ENCODE data around the gene KDM4B.
"Not testable (repeated sequence)": the region's sequence is repeated elsewhere in the genome, so short reads cannot be mapped to it uniquely, and the experiment has no call there.

The KDM4B gene

GRCh38 chr19:5028229-5028886 is 59.4 kb downstream of the KDM4B start:
- DNase-seq: no peak
- intact Hi-C loops (cut with DNase I): no loop called here

- DNase-seq: peak in 3 of 10 donors; percentile 50 to 53 (median 51)
- intact Hi-C loops (cut with DNase I): not testable (repeated sequence)
Observed at GRCh38 chr19:5029596-5029995, 60.7 kb downstream of the KDM4B start.

GRCh38 chr19:5030136-5030820 is 61.4 kb downstream of the KDM4B start:
- no peak for DNase-seq
- intact Hi-C loops (cut with DNase I): loop anchor here (2.0 to 5.0 kb wide), 3 partner anchors 58 to 219 kb away; no protein-coding TSS in a partner anchor

GRCh38 chr19:5030822-5031221 is 61.9 kb downstream of the KDM4B start:
- intact Hi-C loops (cut with DNase I): loop anchor here (1.0 to 5.0 kb wide), 4 partner anchors 59 to 220 kb away; no protein-coding TSS in a partner anchor
- no peak for DNase-seq

GRCh38 chr19:5031231-5032100 is 62.6 kb downstream of the KDM4B start:
- DNase-seq: peak; percentile 78 to 98 (median 92)
- intact Hi-C loops (cut with DNase I): loop anchor here (1.0 to 5.0 kb wide), 4 partner anchors 59 to 221 kb away; no protein-coding TSS in a partner anchor

GRCh38 chr19:5032101-5032967 is 63.4 kb downstream of the KDM4B start:
- DNase-seq: peak in 1 of 10 donors; percentile 84
- intact Hi-C loops (cut with DNase I): loop anchor here (5.0 kb wide), 2 partner anchors 60 to 120 kb away; no protein-coding TSS in a partner anchor

GRCh38 chr19:5035105-5035761 is 66.3 kb downstream of the KDM4B start:
- intact Hi-C loops (cut with DNase I): no loop called here

GRCh38 chr19:5035793-5036697 is 67.1 kb downstream of the KDM4B start:
- intact Hi-C loops (cut with DNase I): no loop called here
- peak; percentile 68 to 98 (median 84) for DNase-seq

More at GRCh38 chr19:5035105-5035761, 66.3 kb downstream of the KDM4B start:
- DNase-seq: no peak

- intact Hi-C loops (cut with DNase I): no loop called here
- DNase-seq: peak; percentile 44 to 96 (median 74)
Observed at GRCh38 chr19:5036698-5037563, 68.0 kb downstream of the KDM4B start.

GRCh38 chr19:5037936-5038335 is 69.0 kb downstream of the KDM4B start:
- peak in 1 of 10 donors; percentile 86 for DNase-seq
- intact Hi-C loops (cut with DNase I): no loop called here

GRCh38 chr19:5038631-5039271 is 69.8 kb downstream of the KDM4B start:
- peak in 1 of 10 donors; percentile 87 for DNase-seq
- intact Hi-C loops (cut with DNase I): no loop called here

- peak in 1 of 10 donors; percentile 75 for DNase-seq
- intact Hi-C loops (cut with DNase I): loop anchor here (10.0 kb wide), 1 partner anchor 295 kb away; no protein-coding TSS in a partner anchor
Observed at GRCh38 chr19:5039642-5040543, 71.0 kb downstream of the KDM4B start.

GRCh38 chr19:5040544-5041167 is 71.7 kb downstream of the KDM4B start:
- peak in 1 of 10 donors; percentile 61 for DNase-seq
- intact Hi-C loops (cut with DNase I): loop anchor here (10.0 kb wide), 1 partner anchor 294 kb away; no protein-coding TSS in a partner anchor

GRCh38 chr19:5041168-5041912 is 72.4 kb downstream of the KDM4B start:
- intact Hi-C loops (cut with DNase I): loop anchor here (10.0 kb wide), 1 partner anchor 293 kb away; no protein-coding TSS in a partner anchor
- peak in 1 of 10 donors; percentile 86 for DNase-seq

Measured in posterior cingulate gyrus (tissue), 11 donors.